GM12878 (cell line): Measurements from ENCODE around the gene INF2. TPM values are rescaled to one million over a fixed set of nuclear protein-coding genes. Genes with fewer than 3 reads are reported as not detected.

Experiments
- ATAC-seq: fragments of 200-7000 bp; cut with Tn5 transposase; 3 replicates; pipeline ENCODE4 v1.9.1; 2020; ENCODE audit warnings: mild to moderate bottlenecking, moderate library complexity
- BruUV-seq: library from RNA; stranded (reverse); fragments of 400-500 nt; replicated peaks from 2 replicates; lab custom pipeline; 2021; lab: Mats Ljungman, UMichigan
- CTCF ChIA-PET: fragments of 300-600 bp; sonication (Branson Sonifier 250); formaldehyde crosslinking; extraction: SDS; loops from one replicate; lab custom pipeline; 2021; ENCODE audit warnings: inconsistent platforms; lab: Yijun Ruan, JAX
- POLR2A ChIA-PET: fragments of 350-600 bp; formaldehyde crosslinking; extraction: SDS; loops from one replicate; lab custom pipeline; 2021; ENCODE audit warnings: inconsistent platforms; lab: Charles Lee
- RAD21 ChIA-PET: fragments of 300-600 bp; sonication (Branson Sonifier 250); formaldehyde crosslinking; loops from one replicate; lab custom pipeline; 2023; ENCODE audit warnings: antibody characterized with exemption; ENCODE audit not compliant: unreplicated experiment; lab: Charles Lee
- SMC1A ChIA-PET: fragments of 300-600 bp; sonication (Branson Sonifier 250); formaldehyde crosslinking; loops from one replicate; lab custom pipeline; 2023; ENCODE audit not compliant: unreplicated experiment, uncharacterized antibody; lab: Charles Lee
- DNase-seq: peaks from one replicate; pipeline ENCODE4 v3.0.0-alpha.2; 2011; ENCODE audit warnings: low read depth, low spot score
- FAIRE-seq: peaks from 3 replicates; lab custom pipeline; 2011; peaks lifted over from hg19 to GRCh38; lab: Jason Lieb, UNC
- H2AFZ ChIP-seq: 2 replicates; pipeline ENCODE4 v1.6.0; 2011; ENCODE audit warnings: low read depth, low read length, control low read depth; ENCODE audit not compliant: control insufficient read depth
- H3K27ac ChIP-seq: 2 replicates; pipeline ENCODE4 v1.5.1; 2011; ENCODE audit warnings: control low read depth; ENCODE audit not compliant: control insufficient read depth, insufficient read depth
- H3K27me3 ChIP-seq, 2 experiments: replicated peaks in 1 of 2; 2 replicates each; pipeline versions ENCODE4 v1.6.0 to v1.6.1; 2011; ENCODE audit warnings: low read length in 1 of 2; ENCODE audit not compliant: control insufficient read depth in 2 of 2, insufficient read depth in 2 of 2
- H3K36me3 ChIP-seq, 2 experiments: 2 replicates each; pipeline ENCODE4 v1.5.1; 2011; ENCODE audit warnings: low read length in 1 of 2; ENCODE audit not compliant: control insufficient read depth in 2 of 2, insufficient read depth in 2 of 2
- H3K4me1 ChIP-seq: 2 replicates; pipeline ENCODE4 v1.6.1; 2011; ENCODE audit warnings: mild to moderate bottlenecking, low read length, moderate library complexity, mixed read lengths; ENCODE audit not compliant: control insufficient read depth, insufficient read depth
- H3K4me2 ChIP-seq: 2 replicates; pipeline ENCODE4 v1.6.0; 2011; ENCODE audit warnings: control low read depth; ENCODE audit not compliant: control insufficient read depth, insufficient read depth
- H3K4me3 ChIP-seq: fragments of 200-600 bp; sonication (generic); 2 replicates; pipeline ENCODE4 v1.5.1; 2016
- H3K79me2 ChIP-seq: 2 replicates; pipeline ENCODE4 v1.6.0; 2011; ENCODE audit warnings: low read length; ENCODE audit not compliant: control insufficient read depth, insufficient read depth
- H3K9ac ChIP-seq: 2 replicates; pipeline ENCODE4 v1.8.0; 2011; ENCODE audit warnings: low read length, control low read depth, mixed read lengths; ENCODE audit not compliant: control insufficient read depth, insufficient read depth
- H3K9me3 ChIP-seq: replicated peaks from 3 replicates; pipeline ENCODE4 v1.5.1; 2011; ENCODE audit warnings: mild to moderate bottlenecking, low read length; ENCODE audit not compliant: control insufficient read depth, insufficient read depth
- H4K20me1 ChIP-seq: 2 replicates; pipeline ENCODE4 v1.6.0; 2011; ENCODE audit not compliant: control insufficient read depth, insufficient read depth
- CHD4 ChIP-seq: fragments of 200-600 bp; sonication (generic); IDR thresholded peaks from 2 replicates; pipeline ENCODE4 v1.6.1; 2016; ENCODE audit warnings: mild to moderate bottlenecking
- GATAD2B ChIP-seq: fragments of 450-650 bp; conservative IDR thresholded peaks from 2 replicates; pipeline ENCODE4 v1.6.1; 2017; ENCODE audit warnings: low read depth, mild to moderate bottlenecking, moderate library complexity
- JUND ChIP-seq: IDR thresholded peaks from 2 replicates; pipeline ENCODE4 v1.6.1; 2012; ENCODE audit warnings: low read depth, mild to moderate bottlenecking, low read length, improper control_type of control experiment, moderate library complexity
- PML ChIP-seq: IDR thresholded peaks from 2 replicates; pipeline ENCODE4 v1.6.1; 2012; ENCODE audit warnings: low read length, inconsistent platforms
- POLR2AphosphoS5 ChIP-seq: IDR thresholded peaks from 2 replicates; pipeline ENCODE4 v1.6.1; 2011; ENCODE audit warnings: mild to moderate bottlenecking, low read length, inconsistent platforms
- SIX5 ChIP-seq: IDR thresholded peaks from 2 replicates; pipeline ENCODE4 v1.6.1; 2011; ENCODE audit warnings: mild to moderate bottlenecking, low read depth, low read length, moderate library complexity; ENCODE audit not compliant: severe bottlenecking
- SMAD1 ChIP-seq: fragments of 450-650 bp; IDR thresholded peaks from 2 replicates; pipeline ENCODE4 v1.6.1; 2018; ENCODE audit warnings: mild to moderate bottlenecking, low read depth; ENCODE audit not compliant: partially characterized antibody
- ZZZ3 ChIP-seq: IDR thresholded peaks from 2 replicates; pipeline ENCODE4 v1.6.1; 2011; ENCODE audit warnings: low read depth; ENCODE audit not compliant: control insufficient read depth, insufficient read length
- WGBS: methylation state at CpG from one replicate; pipeline ENCODE4 v1.1.6; 2016; ENCODE audit warnings: low lambda C conversion rate; ENCODE audit not compliant: insufficient replicate concordance, insufficient coverage; ENCODE audit errors: missing lambda C conversion rate; 5-methylcytosine and 5-hydroxymethylcytosine counted together
- in situ Hi-C: fragments of 300-500 bp; cut with MboI; formaldehyde crosslinking; loops from 9 replicates; pipeline ENCODE4 v1.14.3; 2018; ENCODE audit warnings: mixed read lengths
- intact Hi-C: fragments of 100-400 bp; cut with micrococcal nuclease; formaldehyde crosslinking; loops from one replicate; pipeline ENCODE4 v1.14.2; 2022; ENCODE audit not compliant: unreplicated experiment
- polyA plus RNA-seq, 11 experiments: library from polyadenylated mRNA; depleted of rRNA in 4 of 11; unstranded in 6 of 11; stranded (reverse) in 5 of 11; fragments of >200 nt; fragmentation: Nextera tagmentation in 4 of 11; fragmentation: Illumina TruSeq in 1 of 11; extraction: Ambion mirVana in 4 of 11; extraction: Trizol in 1 of 11; gene quantifications; 1 replicate in 1 of 11; 2 replicates in 10 of 11; pipeline versions ENCODE4 v1.2.1 to v1.2.3, GENCODE V29; 2011 to 2016; ENCODE audit warnings: inconsistent platforms in 2 of 11, missing spikeins in 2 of 11, low read depth in 1 of 11
- total RNA-seq, 4 experiments: library from RNA; depleted of rRNA in 3 of 4; stranded (reverse); fragments of >200 nt in 3 of 4; fragmentation: Illumina TruSeq in 1 of 4; extraction: Trizol in 1 of 4; gene quantifications; 2 replicates each; pipeline versions ENCODE4 v1.2.1 to v1.2.3, GENCODE V29; 2013 to 2021
- TF ChIP-seq, protein P1 (sequence below): IDR thresholded peaks from 2 replicates; pipeline ENCODE4 v1.6.1; 2012; ENCODE audit warnings: mild to moderate bottlenecking, low read depth, low read length
- TF ChIP-seq, protein P2 (sequence below): fragments of 450-650 bp; IDR thresholded peaks from 2 replicates; pipeline ENCODE4 v1.6.1; 2016; ENCODE audit warnings: mild to moderate bottlenecking
- TF ChIP-seq, protein P3 (sequence below): IDR thresholded peaks from 2 replicates; pipeline ENCODE4 v1.6.1; 2012; ENCODE audit warnings: improper control_type of control experiment, low read depth, low read length; ENCODE audit not compliant: insufficient replicate concordance

INF2 gene
- total and polyA plus RNA-seq, 10 of the 15 experiments (the other 5 are each of a cell fraction or from before 2014, with no cell fraction given) = 0.72 to 43.2 (median 8.3) TPM

DNA sequence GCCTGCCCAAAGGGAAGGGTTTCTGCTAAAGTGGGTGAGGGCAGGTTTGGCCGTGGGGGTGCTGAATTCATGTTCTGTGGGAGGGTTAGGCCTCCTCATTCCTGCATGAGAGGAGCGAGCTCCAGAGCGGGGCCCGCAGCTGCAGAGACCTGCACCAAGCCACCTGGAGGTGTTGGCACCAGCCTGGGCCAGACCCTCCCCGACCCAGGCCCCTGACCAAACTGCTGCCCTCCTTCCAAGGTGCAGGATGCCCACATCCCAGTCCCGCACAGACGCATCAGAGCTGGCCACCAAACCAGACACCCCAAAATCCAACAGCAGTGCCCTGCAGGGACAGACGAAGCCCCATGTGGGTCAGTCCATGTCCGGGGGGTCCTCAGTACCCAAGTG is 45.2 kb downstream of the INF2 start:
- Histone ChIP-seq H3K9me3 (no peaks in the 10 kb centered on the region), H2AFZ (no peak overlapping the region), H3K9ac (no peak overlapping the region), H3K27me3 (no peaks in the 10 kb centered on the region; a peak in 3 of 4 replicates), H3K4me3 (no peak overlapping the region), H3K36me3 (no peaks in the 10 kb centered on the region), H4K20me1 (no peaks in the 10 kb centered on the region), H3K4me1 (no peaks in the 10 kb centered on the region), H3K4me2 (no peak overlapping the region), H3K27ac (no peak overlapping the region), H3K79me2 (no peaks in the 10 kb centered on the region)
- ChIA-PET SMC1A (no interaction called here), POLR2A (no interaction called here), RAD21 (no interaction called here), CTCF (no interaction called here)
- DNase-seq = no peak
- no peak for ATAC-seq
- intact Hi-C loops = no loop called here
- in situ Hi-C loops = no loop called here
- no TSS peak for BruUV-seq
- no peak for FAIRE-seq
- 56% methylated on average over 9 of the region's 9 CpGs for WGBS
- TF ChIP-seq JUND (no peak), ZZZ3 (no peak), POLR2AphosphoS5 (no peak), PML (no peak), GATAD2B (no peak), SIX5 (no peak), CHD4 (no peak), SMAD1 (no peak)
- TF ChIP-seq, protein P1, sequence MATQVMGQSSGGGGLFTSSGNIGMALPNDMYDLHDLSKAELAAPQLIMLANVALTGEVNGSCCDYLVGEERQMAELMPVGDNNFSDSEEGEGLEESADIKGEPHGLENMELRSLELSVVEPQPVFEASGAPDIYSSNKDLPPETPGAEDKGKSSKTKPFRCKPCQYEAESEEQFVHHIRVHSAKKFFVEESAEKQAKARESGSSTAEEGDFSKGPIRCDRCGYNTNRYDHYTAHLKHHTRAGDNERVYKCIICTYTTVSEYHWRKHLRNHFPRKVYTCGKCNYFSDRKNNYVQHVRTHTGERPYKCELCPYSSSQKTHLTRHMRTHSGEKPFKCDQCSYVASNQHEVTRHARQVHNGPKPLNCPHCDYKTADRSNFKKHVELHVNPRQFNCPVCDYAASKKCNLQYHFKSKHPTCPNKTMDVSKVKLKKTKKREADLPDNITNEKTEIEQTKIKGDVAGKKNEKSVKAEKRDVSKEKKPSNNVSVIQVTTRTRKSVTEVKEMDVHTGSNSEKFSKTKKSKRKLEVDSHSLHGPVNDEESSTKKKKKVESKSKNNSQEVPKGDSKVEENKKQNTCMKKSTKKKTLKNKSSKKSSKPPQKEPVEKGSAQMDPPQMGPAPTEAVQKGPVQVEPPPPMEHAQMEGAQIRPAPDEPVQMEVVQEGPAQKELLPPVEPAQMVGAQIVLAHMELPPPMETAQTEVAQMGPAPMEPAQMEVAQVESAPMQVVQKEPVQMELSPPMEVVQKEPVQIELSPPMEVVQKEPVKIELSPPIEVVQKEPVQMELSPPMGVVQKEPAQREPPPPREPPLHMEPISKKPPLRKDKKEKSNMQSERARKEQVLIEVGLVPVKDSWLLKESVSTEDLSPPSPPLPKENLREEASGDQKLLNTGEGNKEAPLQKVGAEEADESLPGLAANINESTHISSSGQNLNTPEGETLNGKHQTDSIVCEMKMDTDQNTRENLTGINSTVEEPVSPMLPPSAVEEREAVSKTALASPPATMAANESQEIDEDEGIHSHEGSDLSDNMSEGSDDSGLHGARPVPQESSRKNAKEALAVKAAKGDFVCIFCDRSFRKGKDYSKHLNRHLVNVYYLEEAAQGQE = no peak
- TF ChIP-seq, protein P2, sequence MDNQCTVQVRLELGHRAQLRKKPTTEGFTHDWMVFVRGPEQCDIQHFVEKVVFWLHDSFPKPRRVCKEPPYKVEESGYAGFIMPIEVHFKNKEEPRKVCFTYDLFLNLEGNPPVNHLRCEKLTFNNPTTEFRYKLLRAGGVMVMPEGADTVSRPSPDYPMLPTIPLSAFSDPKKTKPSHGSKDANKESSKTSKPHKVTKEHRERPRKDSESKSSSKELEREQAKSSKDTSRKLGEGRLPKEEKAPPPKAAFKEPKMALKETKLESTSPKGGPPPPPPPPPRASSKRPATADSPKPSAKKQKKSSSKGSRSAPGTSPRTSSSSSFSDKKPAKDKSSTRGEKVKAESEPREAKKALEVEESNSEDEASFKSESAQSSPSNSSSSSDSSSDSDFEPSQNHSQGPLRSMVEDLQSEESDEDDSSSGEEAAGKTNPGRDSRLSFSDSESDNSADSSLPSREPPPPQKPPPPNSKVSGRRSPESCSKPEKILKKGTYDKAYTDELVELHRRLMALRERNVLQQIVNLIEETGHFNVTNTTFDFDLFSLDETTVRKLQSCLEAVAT = no peak
- TF ChIP-seq, protein P3, sequence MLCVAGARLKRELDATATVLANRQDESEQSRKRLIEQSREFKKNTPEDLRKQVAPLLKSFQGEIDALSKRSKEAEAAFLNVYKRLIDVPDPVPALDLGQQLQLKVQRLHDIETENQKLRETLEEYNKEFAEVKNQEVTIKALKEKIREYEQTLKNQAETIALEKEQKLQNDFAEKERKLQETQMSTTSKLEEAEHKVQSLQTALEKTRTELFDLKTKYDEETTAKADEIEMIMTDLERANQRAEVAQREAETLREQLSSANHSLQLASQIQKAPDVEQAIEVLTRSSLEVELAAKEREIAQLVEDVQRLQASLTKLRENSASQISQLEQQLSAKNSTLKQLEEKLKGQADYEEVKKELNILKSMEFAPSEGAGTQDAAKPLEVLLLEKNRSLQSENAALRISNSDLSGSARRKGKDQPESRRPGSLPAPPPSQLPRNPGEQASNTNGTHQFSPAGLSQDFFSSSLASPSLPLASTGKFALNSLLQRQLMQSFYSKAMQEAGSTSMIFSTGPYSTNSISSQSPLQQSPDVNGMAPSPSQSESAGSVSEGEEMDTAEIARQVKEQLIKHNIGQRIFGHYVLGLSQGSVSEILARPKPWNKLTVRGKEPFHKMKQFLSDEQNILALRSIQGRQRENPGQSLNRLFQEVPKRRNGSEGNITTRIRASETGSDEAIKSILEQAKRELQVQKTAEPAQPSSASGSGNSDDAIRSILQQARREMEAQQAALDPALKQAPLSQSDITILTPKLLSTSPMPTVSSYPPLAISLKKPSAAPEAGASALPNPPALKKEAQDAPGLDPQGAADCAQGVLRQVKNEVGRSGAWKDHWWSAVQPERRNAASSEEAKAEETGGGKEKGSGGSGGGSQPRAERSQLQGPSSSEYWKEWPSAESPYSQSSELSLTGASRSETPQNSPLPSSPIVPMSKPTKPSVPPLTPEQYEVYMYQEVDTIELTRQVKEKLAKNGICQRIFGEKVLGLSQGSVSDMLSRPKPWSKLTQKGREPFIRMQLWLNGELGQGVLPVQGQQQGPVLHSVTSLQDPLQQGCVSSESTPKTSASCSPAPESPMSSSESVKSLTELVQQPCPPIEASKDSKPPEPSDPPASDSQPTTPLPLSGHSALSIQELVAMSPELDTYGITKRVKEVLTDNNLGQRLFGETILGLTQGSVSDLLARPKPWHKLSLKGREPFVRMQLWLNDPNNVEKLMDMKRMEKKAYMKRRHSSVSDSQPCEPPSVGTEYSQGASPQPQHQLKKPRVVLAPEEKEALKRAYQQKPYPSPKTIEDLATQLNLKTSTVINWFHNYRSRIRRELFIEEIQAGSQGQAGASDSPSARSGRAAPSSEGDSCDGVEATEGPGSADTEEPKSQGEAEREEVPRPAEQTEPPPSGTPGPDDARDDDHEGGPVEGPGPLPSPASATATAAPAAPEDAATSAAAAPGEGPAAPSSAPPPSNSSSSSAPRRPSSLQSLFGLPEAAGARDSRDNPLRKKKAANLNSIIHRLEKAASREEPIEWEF = no peak
